GM12865 (cell line): ENCODE data around the gene BHLHA9.
"Not testable (repeated sequence)": the region's sequence is repeated elsewhere in the genome, so short reads cannot be mapped to it uniquely, and the experiment has no call there.

Experiments used
- DNase-seq: peaks from one replicate; pipeline ENCODE4 v3.0.0; 2010; ENCODE audit warnings: low read depth
- H3K4me3 ChIP-seq: 2 replicates; pipeline ENCODE4 v1.5.1; 2011; ENCODE audit warnings: mild to moderate bottlenecking, low read depth, low read length, control low read depth
- TF ChIP-seq, protein P1 (sequence below): IDR thresholded peaks from 2 replicates; pipeline ENCODE4 v1.5.1; 2011; ENCODE audit warnings: low read length, control low read depth, low read depth, inconsistent platforms; ENCODE audit not compliant: insufficient read depth; ENCODE audit errors: missing control alignments

BHLHA9 gene

DNA sequence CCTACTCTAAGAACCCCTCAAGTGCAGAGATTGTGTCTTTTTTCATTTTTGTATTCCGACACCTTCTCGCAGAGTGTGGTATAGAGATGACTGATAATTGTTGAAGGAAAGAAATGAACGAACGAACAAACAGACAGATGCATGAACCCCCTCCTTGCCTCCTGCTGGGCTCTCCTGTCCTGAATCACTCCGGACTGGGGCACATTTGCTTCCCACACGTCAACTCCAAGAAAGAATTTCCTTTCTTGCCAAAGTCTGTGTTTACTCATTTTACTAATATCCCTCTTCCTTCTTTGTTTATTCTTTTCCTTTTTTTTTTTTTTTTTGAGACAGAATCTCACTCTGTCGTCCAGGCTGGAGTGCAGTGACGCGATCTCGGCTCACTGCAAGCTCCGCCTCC is 37.5 kb upstream of the BHLHA9 start:
- DNase-seq = no peak
- TF ChIP-seq, protein P1, sequence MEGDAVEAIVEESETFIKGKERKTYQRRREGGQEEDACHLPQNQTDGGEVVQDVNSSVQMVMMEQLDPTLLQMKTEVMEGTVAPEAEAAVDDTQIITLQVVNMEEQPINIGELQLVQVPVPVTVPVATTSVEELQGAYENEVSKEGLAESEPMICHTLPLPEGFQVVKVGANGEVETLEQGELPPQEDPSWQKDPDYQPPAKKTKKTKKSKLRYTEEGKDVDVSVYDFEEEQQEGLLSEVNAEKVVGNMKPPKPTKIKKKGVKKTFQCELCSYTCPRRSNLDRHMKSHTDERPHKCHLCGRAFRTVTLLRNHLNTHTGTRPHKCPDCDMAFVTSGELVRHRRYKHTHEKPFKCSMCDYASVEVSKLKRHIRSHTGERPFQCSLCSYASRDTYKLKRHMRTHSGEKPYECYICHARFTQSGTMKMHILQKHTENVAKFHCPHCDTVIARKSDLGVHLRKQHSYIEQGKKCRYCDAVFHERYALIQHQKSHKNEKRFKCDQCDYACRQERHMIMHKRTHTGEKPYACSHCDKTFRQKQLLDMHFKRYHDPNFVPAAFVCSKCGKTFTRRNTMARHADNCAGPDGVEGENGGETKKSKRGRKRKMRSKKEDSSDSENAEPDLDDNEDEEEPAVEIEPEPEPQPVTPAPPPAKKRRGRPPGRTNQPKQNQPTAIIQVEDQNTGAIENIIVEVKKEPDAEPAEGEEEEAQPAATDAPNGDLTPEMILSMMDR = no peak
- H3K4me3 ChIP-seq = no peak overlapping the region

DNA sequence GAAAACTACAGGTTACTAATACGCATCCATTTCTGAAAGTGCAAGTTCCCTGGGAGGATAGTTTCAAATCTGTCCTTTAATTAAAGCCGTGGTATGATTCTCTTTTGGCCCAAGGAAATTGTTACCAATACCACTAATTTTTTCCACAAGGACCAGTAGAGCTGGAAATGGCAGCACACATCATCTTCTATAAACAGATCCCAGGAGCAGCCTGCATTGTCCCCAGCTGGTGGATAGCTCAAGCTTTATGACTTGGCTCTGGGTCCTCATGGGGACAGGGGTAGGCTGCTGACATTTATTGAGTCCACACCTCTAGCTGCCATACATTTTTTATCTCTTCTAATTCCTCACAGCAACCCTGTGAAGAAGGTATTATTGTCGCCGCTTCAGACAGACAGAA is 35.8 kb upstream of the BHLHA9 start:
- TF ChIP-seq, protein P1 = no peak
- no peak overlapping the region for H3K4me3 ChIP-seq
- DNase-seq = no peak

DNA sequence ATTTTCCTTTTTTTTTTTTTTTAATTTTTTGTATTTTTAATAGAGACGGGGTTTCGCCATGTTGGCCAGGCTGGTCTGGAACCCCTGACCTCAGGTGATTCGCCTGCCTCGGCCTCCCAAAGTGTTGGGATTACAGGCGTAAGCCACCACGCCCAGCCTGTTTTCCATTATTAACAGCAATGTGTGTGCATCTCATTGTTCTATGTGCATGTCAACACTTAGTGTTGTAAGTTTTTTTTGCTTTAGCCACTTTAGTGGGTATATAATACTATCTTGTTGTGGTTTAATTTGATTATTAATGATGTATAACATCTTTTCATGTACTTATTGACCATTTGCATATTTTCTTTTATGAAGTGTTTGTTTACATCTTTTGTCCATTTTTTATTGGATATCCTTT is 32.8 kb upstream of the BHLHA9 start:
- TF ChIP-seq, protein P1 = no peak
- DNase-seq = no peak
- no peak overlapping the region for H3K4me3 ChIP-seq

GRCh38 chr17:1239210-1239609 is 31.0 kb upstream of the BHLHA9 start:
- DNase-seq = no peak
- TF ChIP-seq, protein P1 = no peak
- H3K4me3 ChIP-seq = no peak overlapping the region

DNA sequence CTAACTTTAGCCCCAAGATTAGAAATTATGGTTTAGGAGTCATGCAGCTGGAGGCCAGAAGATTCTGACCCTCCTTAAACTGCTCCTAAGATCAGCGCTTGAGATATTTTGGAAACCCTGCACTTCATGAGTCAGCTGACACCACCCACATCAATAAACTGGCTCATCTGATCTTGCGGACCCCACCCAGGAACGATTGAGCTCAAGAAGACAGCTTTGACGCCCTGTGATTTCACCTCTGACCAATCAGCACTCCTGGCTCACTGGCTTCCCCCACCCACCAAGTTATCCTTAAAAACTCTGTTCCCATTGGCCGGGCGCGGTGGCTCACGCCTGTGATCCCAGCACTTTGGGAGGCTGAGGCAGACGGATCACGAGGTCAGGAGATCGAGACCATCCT is 29.8 kb upstream of the BHLHA9 start:
- DNase-seq, H3K4me3 ChIP-seq: not testable (repeated sequence)

DNA sequence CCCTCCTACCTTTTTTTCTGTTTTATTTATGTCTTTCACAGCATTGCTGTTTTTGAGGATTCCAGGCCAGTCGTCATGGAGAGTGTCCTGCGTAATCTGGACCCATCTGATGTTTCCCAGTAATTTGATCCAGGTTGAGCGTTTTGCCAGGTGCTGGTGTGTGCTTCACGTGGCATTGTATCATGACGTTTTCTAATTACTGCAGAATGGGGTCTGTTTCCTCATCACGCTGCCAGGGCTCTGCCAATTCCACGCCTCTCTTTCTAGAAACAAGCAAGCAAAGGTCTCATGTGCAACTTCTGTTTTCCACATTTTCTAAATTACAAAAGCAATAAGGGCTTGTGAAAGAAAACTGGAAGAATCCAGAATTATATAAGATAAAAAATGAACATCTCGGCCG is 28.3 kb upstream of the BHLHA9 start:
- TF ChIP-seq, protein P1 = no peak
- no peak for DNase-seq

GRCh38 chr17:1244606-1245012 is 25.6 kb upstream of the BHLHA9 start:
- TF ChIP-seq, protein P1 = no peak
- H3K4me3 ChIP-seq = no peak overlapping the region
- DNase-seq = no peak

More for the DNA sequence above, 28.3 kb upstream of the BHLHA9 start:
- no peak overlapping the region for H3K4me3 ChIP-seq
